Keratinocyte (primary cell): ENCODE data around the gene R3HDM1. TPM values are rescaled to one million over a fixed set of nuclear protein-coding genes. Genes with fewer than 3 reads are reported as not detected.

Source experiments
- DNase-seq: peaks from one replicate; pipeline ENCODE4 v3.0.0-alpha.2; 2011; ENCODE audit warnings: low read depth, missing footprints, low spot score
- FAIRE-seq: peaks from 2 replicates; lab custom pipeline; 2011; peaks lifted over from hg19 to GRCh38; lab: Jason Lieb, UNC
- H2AFZ ChIP-seq: 2 replicates; pipeline ENCODE4 v1.6.0; 2012; ENCODE audit warnings: low read length, control low read depth, inconsistent platforms; ENCODE audit not compliant: control insufficient read depth
- H3K27ac ChIP-seq: 2 replicates; pipeline ENCODE4 v1.5.1; 2011; ENCODE audit warnings: low read length; ENCODE audit not compliant: control insufficient read depth, insufficient read depth
- H3K27me3 ChIP-seq: 3 replicates; pipeline ENCODE4 v1.6.0; 2011; ENCODE audit warnings: low read length; ENCODE audit not compliant: control insufficient read depth, insufficient read depth; ENCODE audit errors: extremely low read depth
- H3K36me3 ChIP-seq, 2 experiments: 2 replicates in 1 of 2; 3 replicates in 1 of 2; pipeline ENCODE4 v1.5.1; 2011; ENCODE audit warnings: low read length in 2 of 2, mild to moderate bottlenecking in 1 of 2; ENCODE audit not compliant: control insufficient read depth in 2 of 2, insufficient read depth in 2 of 2; ENCODE audit errors: extremely low read depth in 1 of 2
- H3K4me1 ChIP-seq: 3 replicates; pipeline ENCODE4 v1.5.1; 2011; ENCODE audit warnings: low read length; ENCODE audit not compliant: control insufficient read depth, insufficient read depth; ENCODE audit errors: extremely low read depth
- H3K4me2 ChIP-seq: 3 replicates; pipeline ENCODE4 v1.6.0; 2011; ENCODE audit warnings: low read depth, low read length; ENCODE audit not compliant: control insufficient read depth, insufficient read depth; ENCODE audit errors: extremely low read depth
- H3K4me3 ChIP-seq, 3 experiments: fragments of 200-600 bp in 1 of 3; sonication (generic) in 1 of 3; 2 replicates in 2 of 3; 3 replicates in 1 of 3; pipeline ENCODE4 v1.5.1; 2011 to 2016; ENCODE audit warnings: low read length in 3 of 3, mild to moderate bottlenecking in 3 of 3, control low read depth in 2 of 3, inconsistent platforms in 1 of 3, low read depth in 1 of 3, mixed read lengths in 1 of 3, mixed run types in 1 of 3, moderate library complexity in 1 of 3; ENCODE audit not compliant: control insufficient read depth in 2 of 3, insufficient read depth in 2 of 3; ENCODE audit errors: extremely low read depth in 1 of 3
- H3K79me2 ChIP-seq: 2 replicates; pipeline ENCODE4 v1.6.0; 2012; ENCODE audit warnings: low read length; ENCODE audit not compliant: control insufficient read depth, insufficient read depth
- H3K9ac ChIP-seq: 3 replicates; pipeline ENCODE4 v1.6.0; 2011; ENCODE audit warnings: low read length; ENCODE audit not compliant: control insufficient read depth, insufficient read depth; ENCODE audit errors: extremely low read depth
- H3K9me1 ChIP-seq: 3 replicates; pipeline ENCODE4 v1.6.0; 2011; ENCODE audit warnings: low read length; ENCODE audit not compliant: control insufficient read depth, insufficient read depth; ENCODE audit errors: extremely low read depth
- H3K9me3 ChIP-seq: 2 replicates; pipeline ENCODE4 v1.5.1; 2012; ENCODE audit warnings: low read depth, low read length; ENCODE audit not compliant: control insufficient read depth
- H4K20me1 ChIP-seq: 3 replicates; pipeline ENCODE4 v1.6.0; 2011; ENCODE audit warnings: low read length; ENCODE audit not compliant: control insufficient read depth, insufficient read depth; ENCODE audit errors: extremely low read depth
- CTCF ChIP-seq, 3 experiments: IDR thresholded peaks in 1 of 3; conservative IDR thresholded peaks in 1 of 3; optimal IDR thresholded peaks in 1 of 3; 2 replicates in 2 of 3; 3 replicates in 1 of 3; pipeline versions ENCODE3 to v1.5.1; 2011; ENCODE audit warnings: low read length in 3 of 3, mild to moderate bottlenecking in 3 of 3, moderate library complexity in 2 of 3, control low read depth in 1 of 3, inconsistent platforms in 1 of 3; ENCODE audit not compliant: insufficient read depth in 2 of 3; ENCODE audit errors: extremely low read depth in 1 of 3
- EZH2 ChIP-seq: IDR thresholded peaks from one replicate; pipeline ENCODE4 v1.6.1; 2012; ENCODE audit warnings: inconsistent platforms, mild to moderate bottlenecking, low read length, moderate library complexity
- dilution Hi-C: fragments of 300-500 bp; cut with MboI; formaldehyde crosslinking; loops from one replicate; pipeline ENCODE4 v1.7.0; 2020; ENCODE audit warnings: low sequenced_read_pairs; ENCODE audit not compliant: extremely low pct_ligation_motif_present
- polyA plus RNA-seq, 5 experiments: library from polyadenylated mRNA; depleted of rRNA in 3 of 5; stranded (reverse) in 3 of 5; stranded (forward) in 1 of 5; unstranded in 1 of 5; fragments of >200 nt; gene quantifications; 1 replicate in 1 of 5; 2 replicates in 3 of 5; 3 replicates in 1 of 5; pipeline versions ENCODE4 v1.2.1 to v1.2.3, GENCODE V29; 2011 to 2012; ENCODE audit warnings: missing spikeins in 2 of 5, low read depth in 1 of 5, low replicate concordance in 1 of 5

The R3HDM1 gene
- polyA plus RNA-seq, 1 donor (not counting 4 experiments of a cell fraction or from before 2014, with no cell fraction given) = 41.0 TPM

- Histone ChIP-seq H3K27ac (no peak overlapping the region), H3K4me2 (no peak overlapping the region), H3K4me3 (no peak overlapping the region), H2AFZ (no peak overlapping the region), H3K27me3 (no peaks in the 10 kb centered on the region), H3K79me2 (peaks cover 56% of the 10 kb centered on the region), H3K36me3 (no peaks in the 10 kb centered on the region), H3K9ac (no peak overlapping the region), H3K4me1 (no peaks in the 10 kb centered on the region), H4K20me1 (no peaks in the 10 kb centered on the region), H3K9me3 (no peaks in the 10 kb centered on the region), H3K9me1 (no peaks in the 10 kb centered on the region)
- DNase-seq = no peak
- dilution Hi-C loops = no loop called here
- no peak for TF ChIP-seq CTCF (optimal IDR thresholded peaks at IDR 0.05 in 1 of 3, IDR thresholded peaks at IDR 0.05 in 1 of 3, conservative IDR thresholded peaks at IDR 0.05 in 1 of 3; ENCODE audit: extremely low read depth in 1 of 3, insufficient read depth in 2 of 3, low read length in 3 of 3)
- TF ChIP-seq EZH2 = no peak
- FAIRE-seq = no peak
These were observed 20.1 kb downstream of the R3HDM1 start for GRCh38 chr2:135551356-135551755.

- Histone ChIP-seq H3K4me1 (no peaks in the 10 kb centered on the region), H3K4me3 (no peak overlapping the region), H3K9me1 (no peaks in the 10 kb centered on the region), H2AFZ (no peak overlapping the region), H3K9ac (no peak overlapping the region), H3K79me2 (peaks cover 58% of the 10 kb centered on the region), H4K20me1 (no peaks in the 10 kb centered on the region), H3K27ac (no peak overlapping the region), H3K27me3 (no peaks in the 10 kb centered on the region), H3K36me3 (no peaks in the 10 kb centered on the region), H3K4me2 (no peak overlapping the region), H3K9me3 (no peaks in the 10 kb centered on the region)
- FAIRE-seq (no peak), DNase-seq (no peak)
- TF ChIP-seq EZH2 (no peak), CTCF (optimal IDR thresholded peaks at IDR 0.05 in 1 of 3, IDR thresholded peaks at IDR 0.05 in 1 of 3, conservative IDR thresholded peaks at IDR 0.05 in 1 of 3; ENCODE audit: extremely low read depth in 1 of 3, insufficient read depth in 2 of 3, low read length in 3 of 3) (no peak)
- dilution Hi-C loops = no loop called here
These were observed 21.6 kb downstream of the R3HDM1 start for GRCh38 chr2:135552887-135553286.
